HG02759 (cell line): ENCODE results near the gene ARHGDIB.

Experiments
- ATAC-seq: cut with Tn5 transposase; IDR thresholded peaks from one replicate; pipeline ENCODE4 v1.9.1; 2021; ENCODE audit warnings: mild to moderate bottlenecking, moderate library complexity; ENCODE audit not compliant: unreplicated experiment

ARHGDIB gene

DNA sequence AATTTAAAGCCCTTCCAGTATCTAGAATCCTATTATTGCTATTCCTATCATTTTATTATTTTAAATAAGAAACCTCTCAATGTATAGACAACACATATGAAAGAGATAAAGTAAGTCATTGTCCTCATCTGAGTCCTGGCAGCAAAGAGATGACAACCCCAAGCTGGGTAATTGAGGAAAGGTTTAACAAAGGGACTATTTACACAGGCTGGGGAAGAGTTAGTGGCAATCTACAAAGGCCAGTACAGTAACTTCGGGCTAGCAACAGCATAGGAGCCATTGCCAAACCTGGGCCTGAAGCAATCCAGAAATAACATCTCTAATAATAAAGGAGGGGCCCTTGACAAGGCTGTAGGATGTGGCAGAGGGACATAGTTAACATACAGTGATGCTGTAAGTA, 22.6 kb upstream of the ARHGDIB start:
- ATAC-seq: no peak

DNA sequence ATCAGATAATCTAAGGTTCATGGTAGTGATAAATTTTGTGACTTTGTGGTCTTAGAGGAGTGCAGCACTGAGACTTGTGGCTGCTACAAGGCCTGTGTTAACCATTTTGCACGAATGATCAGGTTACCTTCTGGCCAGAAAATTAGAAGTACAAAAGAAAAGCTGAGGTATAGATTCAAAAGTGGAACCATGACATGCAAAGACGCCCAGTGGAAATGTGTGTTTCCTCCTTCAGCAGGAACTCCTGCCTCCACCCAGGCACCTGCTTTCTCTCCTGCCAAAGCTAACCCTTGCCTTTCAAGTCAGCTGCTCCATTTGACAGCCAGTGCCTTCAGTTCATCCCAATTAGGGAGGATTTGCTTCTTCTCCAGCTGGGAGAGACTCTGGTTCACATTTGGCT, 21.6 kb upstream of the ARHGDIB start:
- ATAC-seq: no peak

DNA sequence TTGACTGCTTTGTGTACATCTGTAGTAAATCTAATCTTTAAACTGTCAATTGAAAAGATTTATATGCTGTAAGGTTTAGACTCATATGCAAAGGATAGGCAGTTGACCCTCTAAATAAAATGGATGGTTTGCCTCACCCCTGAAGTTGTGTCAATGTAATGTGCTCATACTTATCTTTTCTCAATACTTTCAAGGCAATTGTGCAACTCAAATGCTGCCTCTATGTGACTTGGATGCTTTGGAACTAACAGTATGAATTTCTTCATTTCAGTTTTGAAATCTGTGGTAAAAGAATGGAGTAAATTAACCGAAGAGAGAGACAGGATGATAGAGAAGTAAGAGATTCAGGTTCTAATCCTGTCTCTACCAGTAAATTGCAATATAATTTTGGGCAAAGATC, 21.2 kb upstream of the ARHGDIB start:
- ATAC-seq: no peak

DNA sequence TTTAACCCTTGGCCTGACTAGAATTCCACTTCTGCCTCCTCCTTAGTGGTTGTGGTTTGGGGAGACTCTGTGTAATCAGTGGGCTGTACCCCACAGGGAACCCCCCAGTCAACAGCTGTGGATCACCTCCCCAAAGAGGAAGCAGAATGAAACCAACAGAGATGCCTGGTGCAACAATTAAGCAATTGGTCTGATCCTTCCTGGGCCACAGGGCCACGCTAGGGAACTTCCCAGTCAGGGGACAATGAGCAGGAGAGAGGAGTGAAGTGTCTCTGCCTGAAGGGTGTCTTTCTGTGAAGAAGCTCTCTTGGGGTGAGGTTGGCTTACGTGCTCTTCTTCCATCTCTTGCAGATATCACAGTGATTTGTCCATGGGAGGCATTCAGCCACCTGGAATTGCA, 19.6 kb upstream of the ARHGDIB start:
- no peak for ATAC-seq

DNA sequence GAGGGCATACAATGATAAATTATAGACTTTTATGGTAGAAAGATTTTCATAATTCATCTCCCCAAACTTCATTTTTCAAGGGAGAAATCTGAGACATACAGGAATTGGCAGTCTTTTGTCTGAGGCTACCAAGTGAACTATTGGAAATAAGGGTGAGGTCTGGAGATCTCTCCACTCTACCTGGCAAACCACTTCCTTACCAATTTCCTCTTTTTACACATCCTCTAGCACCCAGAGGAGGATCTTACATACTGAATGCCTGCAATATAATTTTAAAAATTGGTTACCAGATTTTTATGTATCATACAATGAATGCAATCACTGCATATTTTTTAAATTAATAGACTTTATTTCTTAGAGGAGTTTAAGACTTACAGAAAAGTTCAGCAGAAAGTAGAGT, 18.1 kb upstream of the ARHGDIB start:
- ATAC-seq: no peak

DNA sequence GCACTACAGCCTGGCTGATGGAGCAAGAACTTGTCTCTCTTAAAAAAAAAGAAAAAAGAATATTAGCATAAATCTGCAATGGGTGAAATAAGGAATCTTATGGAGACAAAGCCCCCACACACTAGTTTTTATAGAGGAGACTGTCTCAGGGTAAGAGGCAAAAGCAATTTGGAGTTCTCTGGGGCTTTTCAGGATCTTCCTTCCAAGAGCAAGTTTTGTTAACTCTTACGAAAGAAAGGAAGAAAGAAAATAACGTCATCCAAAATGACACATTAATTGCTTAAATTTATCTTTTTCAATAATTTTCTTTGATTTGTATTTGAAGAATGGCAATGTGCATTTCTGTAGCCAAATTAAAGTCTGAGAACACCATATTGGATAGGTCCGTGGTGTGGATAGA, 15.3 kb upstream of the ARHGDIB start:
- ATAC-seq: no peak

DNA sequence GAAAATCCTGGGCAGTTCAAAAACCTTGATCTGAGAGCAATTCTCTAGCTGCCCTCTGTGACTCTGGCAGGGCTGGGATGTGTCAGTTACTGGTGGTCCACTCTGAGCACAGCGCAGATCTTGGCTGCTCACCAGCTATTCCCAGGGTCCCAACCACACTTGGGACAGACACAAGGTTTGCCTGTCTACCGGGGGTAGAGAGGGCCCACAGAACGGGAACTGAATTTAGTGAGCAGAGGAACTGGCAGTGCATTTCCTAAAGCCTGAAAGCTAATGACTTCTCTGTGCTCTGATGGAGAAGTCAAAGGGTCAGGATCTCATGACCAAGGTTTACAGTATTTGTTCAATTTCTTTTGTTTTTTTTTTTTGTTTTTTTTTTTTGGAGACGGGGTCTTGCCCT, 14.1 kb upstream of the ARHGDIB start:
- no peak for ATAC-seq

DNA sequence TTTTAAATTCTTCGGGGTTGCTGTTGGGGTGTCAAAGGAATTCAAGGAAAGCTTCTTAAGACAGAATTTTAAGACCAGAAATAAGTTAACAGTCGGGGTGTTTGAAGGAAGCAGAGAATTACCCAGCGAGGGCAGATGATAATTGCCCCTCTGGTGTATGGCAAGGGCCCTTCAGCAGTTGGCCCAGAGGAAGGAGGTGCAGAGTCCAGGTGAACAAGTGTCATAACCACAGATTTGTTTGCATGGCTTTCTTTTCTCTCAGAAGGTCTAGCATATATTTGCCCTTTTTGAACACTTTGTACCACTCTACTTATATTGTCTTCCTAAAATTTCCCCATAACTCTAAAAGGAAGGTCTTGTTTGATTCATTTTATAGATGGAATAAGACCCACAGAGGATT, 13.2 kb upstream of the ARHGDIB start:
- no peak for ATAC-seq

DNA sequence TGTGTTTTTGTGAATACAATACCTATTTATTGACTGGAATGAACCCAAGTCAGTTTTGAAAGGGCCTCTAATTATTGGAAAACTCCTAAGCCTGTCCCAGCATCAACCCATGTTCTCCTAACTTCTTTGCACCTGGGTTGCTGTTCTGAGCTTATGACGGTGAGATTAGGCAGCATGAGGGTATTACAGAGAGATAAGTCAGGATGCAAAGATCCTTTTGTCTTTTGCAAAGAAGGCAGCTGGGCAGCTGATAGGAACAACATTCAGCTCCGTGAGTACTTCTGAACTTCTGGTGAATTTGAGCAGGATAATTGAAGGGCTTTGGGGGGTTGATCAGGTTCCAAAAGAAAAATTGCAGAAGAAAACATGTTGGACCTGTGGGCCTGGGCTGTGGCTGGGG, 11.4 kb upstream of the ARHGDIB start, which contains the start of gene PDE6H:
Gene PDE6H (plus strand): TSS at position 227 of the 400 bp plus-strand sequence. CDS start 4,971 bp downstream, outside the sequence.
- no peak for ATAC-seq

DNA sequence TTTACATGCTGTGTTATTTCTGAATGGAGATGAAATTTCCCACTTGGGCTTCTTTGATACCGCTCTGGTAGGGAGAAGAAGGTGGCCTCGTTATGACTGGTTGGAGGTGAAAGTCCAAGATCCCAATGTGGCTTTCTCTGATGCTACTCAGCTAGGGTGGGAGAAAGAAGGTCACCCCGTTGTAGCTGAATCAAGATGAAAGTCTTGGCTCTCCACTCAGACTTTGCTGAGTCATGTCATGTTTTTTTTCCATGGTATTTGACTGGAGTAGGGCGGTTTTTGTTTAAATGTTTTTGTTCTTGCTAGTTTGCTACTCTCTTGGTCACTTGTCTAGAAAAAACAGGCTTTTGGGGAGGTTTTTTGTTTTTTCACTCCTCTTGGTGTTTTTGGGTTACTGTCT, 9.1 kb upstream of the ARHGDIB start:
- ATAC-seq: no peak

DNA sequence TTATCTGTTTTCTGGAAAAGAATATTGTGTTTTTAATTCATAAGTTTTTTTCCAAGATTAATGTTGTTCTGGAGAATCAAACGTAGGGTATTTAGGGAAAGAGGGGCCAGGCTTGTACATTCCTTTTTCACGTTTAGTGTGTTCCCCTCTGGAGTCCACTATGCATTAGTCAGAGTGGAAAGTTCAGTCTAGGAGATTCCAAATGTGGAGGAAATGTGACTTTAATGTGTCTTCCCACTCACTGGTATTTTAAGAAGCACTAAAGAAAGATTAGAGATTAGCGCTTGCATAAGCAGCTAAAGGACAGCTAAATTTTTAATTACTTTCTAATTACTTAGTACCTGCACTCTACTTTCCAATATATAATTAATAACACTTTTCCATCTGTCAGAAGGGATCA, 7.1 kb upstream of the ARHGDIB start:
- no peak for ATAC-seq

DNA sequence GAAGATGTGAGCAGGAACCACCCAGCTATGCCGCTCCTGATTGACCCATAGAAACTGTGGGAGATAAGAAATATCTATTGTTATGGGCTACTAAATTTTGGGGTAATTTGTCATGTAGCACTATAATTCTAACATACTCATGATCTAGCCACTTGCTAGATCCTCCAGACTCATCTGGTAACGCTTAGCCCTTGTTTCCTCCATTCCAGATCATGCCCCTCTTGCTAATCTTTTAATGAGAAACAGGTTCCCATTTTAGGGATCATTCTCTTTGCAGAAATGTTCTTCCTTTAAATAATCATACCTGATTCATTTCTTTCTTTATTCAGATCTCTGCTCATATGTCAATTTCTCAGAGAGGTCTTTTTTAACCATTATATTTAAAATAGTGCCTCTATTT, 3.8 kb upstream of the ARHGDIB start:
- ATAC-seq: no peak

DNA sequence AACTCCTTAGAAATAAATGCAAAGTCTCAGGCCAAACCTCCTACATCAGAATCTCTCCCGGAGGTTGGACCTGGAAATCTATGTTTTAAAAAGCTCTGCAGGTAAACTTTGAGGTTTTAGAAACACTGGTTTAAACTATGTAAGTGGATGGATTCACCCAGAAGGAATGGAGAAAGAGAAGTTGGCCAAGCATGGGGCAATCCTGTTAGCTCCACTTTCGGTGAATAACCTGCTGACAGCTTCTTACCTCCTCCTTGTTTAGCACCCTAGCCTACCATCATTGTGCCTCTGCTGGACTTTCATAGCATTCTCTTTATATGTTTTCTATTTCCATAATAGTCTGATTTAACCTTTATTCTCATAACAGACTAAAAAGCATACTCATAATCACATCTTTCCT, 3.0 kb upstream of the ARHGDIB start:
- no peak for ATAC-seq

DNA sequence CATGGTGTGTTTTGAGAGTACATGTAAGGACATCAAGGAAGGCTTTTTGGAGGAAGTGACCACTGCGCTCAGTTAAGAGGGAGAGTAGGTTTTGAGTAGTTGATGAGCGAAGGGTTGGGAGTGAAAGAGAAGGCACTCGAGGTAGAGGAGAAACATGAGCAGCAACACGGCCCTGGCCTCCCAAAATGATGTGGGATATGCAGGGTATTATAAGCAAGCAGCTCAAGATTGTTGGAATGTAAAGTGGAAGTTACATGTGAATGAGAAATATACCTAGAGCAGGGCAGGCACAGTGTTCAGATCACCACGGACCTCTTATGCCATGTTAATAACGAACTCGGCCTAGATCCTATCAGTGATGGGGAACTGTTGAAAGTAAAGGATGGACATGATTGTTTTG, 2.1 kb upstream of the ARHGDIB start:
- no peak for ATAC-seq

DNA sequence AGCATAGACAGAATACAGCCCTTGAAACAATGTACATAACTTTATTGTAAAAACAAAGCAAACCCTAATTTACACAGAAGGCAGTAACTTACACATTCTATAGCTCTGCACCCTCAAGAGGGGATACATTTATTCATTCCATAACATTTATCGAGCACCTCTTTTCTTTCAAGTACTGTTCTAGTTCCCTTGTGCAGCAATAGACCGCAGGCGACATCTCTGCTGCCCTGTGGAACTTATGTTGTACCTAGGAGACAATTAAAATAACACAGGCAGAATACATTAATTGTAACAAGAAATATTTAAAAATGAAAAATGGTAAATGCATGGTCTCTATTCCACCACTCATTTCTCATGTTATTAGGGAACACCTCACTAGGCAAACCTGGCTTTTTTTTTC, 1.4 kb upstream of the ARHGDIB start:
- ATAC-seq: no peak

DNA sequence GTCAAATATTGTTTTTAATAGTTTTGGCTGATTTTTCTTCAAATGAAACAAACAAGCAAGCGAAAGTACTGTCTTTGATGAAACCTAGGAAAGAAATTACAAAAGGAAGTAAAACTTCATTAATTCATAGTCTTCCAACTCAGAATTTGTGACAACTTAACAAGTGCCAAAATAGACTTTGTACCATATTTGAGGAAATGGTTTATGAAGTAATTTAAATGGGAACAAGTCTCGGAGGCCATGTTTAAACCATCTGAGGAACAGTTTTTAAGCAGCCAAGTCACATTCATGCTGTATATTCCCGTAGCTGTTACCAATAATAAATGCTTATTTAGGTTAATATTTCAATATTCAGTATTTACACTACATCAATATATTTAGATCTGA, 745 bp upstream of the ARHGDIB start:
- ATAC-seq: no peak

DNA sequence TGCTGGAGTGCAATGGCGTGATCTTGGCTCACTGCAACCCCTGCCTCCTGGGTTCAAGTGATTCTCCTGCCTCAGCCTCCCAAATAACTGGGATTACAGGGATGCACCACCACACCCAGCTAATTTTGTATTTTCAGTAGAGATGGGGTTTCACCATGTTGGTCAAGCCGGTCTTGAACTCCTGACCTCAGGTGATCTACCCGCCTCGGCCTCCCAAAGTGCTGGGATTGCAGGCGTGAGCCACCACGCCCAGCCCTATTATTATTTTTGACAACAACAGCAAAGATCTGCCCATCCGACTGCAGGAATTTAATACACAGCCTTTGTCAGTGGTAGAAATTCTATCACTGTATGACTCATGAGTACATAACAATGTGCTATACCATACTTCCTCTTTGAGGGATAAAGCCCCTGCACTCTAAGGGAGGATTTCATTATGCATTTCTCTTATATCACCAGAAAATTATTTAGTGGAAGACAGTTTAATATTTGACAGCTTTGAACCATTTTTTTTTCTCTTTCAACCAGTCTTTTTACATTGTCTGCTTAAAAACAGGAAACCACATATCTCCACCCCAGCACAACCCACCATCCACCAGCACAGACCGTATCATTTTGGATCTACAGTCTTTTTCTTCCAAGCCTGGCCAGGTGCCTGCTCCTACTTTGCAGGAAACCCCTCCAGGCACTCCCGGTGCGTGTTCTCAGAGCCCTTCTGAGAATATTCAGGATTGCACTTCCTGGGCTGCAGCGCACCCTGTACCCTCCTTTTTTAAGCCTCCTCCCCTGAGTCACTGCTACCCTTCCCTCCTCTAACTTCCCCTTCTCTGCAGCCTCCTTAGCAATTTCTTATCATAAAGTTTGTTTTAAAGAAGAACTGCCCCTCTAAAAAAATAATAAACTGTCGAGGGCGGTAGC, 594 bp downstream of the ARHGDIB start:
- ATAC-seq: peak; percentile 47

DNA sequence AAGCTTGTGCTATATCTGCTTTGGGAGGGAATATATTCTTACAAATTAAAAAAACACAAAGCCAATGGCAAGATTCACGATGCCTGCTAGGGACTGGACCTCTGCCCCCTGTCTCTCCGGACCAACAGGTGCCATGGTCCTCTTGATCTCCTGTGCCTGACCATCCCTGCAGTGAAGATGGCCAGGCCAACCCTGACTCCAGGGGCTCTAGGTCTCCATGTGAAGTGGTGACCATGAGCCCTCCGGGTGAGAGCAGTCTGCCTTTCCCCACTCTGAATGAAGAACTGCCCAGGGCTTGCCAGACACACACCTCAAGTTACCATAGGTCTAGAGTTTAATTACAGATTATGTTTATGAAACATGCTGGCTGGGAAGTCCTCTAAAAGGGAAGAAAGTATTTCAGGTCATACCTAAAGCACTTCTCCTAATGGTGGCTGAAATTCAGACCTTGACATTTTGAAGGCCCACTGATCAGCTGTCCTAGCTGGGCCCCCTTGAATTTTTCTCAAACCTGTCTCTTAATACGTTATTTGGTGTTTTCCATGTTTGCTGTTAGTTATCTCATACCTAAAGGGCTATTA, 1.4 kb downstream of the ARHGDIB start:
- no peak for ATAC-seq

DNA sequence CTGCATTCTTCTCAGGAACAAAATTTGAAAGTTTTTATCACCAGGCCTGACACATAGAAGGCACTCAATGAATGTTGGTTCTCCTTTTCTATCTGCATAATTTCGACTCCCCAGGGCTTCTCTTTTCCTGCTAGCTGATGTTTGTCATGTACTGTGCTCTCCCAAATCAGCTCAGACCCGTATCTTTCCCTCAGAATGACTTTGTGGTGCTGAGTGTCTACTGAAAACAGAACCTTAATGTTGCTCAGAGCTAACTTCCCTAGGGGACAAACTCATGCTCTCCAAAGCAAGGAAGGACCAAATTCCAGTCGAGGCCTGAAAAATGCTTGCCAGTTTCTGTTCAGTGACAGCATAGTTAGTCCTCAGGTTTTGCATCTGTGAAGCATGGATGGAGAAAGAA, 1.9 kb downstream of the ARHGDIB start:
- no peak for ATAC-seq

DNA sequence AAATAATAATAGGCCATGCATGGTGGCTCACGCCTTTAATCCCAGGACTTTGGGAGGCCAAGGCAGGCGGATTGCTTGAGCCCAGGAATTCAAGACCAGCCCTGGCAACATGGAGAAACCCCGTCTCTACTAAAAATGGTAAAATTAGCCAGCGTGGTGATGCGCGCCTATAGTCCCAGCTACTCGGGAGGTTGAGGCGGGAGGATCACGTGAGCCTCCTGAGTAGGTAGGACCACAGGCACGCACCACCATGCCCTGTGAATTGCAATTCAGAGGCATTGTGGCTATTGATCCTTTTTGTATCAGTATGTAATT, 2.3 kb downstream of the ARHGDIB start:
- ATAC-seq: no peak

DNA sequence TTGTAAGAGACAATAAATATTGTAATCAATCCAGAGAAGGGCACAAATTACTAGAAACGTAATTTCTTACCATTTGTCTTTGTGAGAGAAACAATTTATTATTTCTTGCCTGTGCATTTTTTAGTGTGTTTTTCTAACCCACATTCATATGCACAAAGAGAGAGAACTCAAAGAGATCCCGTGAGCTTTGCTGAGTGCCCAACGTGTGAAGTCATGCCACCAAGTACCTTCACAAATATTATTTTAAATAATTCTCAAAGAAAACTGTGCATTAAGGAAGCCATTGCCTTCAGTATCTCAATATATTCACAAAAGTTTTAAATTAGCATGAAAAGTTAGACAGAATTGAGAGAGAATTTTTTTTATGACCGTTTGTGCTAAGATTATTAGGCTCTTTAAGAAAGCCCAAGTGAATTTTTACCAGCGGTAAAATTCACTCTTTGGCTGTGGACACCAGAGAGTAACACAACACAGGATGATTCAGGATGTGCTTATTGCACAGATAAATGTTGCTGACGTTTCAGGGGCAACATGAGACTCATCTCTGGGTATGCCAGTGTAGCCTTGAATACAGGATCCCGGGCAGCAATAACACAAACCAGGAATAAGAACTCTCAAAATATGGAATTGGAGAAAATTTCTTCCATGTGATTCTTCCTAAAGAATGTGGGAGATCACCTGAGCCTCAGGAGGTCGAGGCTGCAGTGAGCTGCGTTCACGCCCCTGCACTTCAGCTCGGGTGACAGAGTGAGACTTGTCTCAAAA, 2.9 kb downstream of the ARHGDIB start:
- no peak for ATAC-seq

DNA sequence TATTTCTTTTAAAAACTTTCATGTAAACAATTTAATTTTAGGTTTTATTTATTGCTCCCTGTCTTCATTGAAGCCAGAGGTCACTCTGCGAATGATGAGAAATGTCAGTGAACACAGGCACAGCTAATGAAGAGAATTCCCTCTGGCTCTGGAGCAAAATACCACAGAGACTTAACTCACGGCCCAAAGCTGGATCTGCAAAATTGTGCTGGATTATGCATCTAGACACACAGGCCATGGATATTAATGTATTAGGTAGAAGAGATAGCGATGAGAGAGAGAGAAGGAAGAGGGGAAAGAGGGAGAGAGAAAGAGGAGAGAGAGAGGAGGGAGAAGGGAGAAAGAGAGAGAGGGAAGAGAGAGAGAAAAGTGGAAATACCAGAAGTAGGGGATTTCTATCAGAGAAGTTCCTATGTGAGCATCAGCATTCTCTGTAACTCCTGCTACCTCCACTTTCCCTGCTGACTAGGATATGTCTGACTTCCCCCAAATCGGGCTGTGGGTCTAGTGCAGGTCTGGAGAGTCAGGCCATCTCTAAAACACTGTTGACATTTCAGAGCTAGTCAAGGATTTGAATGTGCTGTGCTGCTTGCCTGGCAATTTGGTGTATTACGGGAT, 3.7 kb downstream of the ARHGDIB start:
- no peak for ATAC-seq
